HepG2 (cell line): ENCODE data around the gene ICAM3. TPM values are rescaled to one million over a fixed set of nuclear protein-coding genes. Genes with fewer than 3 reads are reported as not detected.

Source experiments
- KDM5B ChIP-seq: sonication (generic); formaldehyde crosslinking; IDR thresholded peaks from 2 replicates; pipeline ENCODE4 v1.4.0; 2020; ENCODE audit warnings: missing genetic modification reagents, mild to moderate bottlenecking, borderline replicate concordance
- MEIS2 ChIP-seq: sonication (generic); formaldehyde crosslinking; IDR thresholded peaks from 2 replicates; pipeline ENCODE4 v1.9.0; 2021; ENCODE audit warnings: mild to moderate bottlenecking, missing genetic modification reagents
- NRL ChIP-seq: sonication (generic); formaldehyde crosslinking; IDR thresholded peaks from 2 replicates; pipeline ENCODE4 v1.5.0; 2020; ENCODE audit warnings: missing genetic modification reagents, mild to moderate bottlenecking, moderate library complexity, borderline replicate concordance
- RAD51 ChIP-seq: fragments of 450-650 bp; IDR thresholded peaks from 2 replicates; pipeline ENCODE4 v1.6.1; 2016; ENCODE audit warnings: borderline replicate concordance
- SOX5 ChIP-seq: IDR thresholded peaks from 2 replicates; pipeline ENCODE4 v1.6.1; 2016; ENCODE audit warnings: borderline replicate concordance
- SP4 ChIP-seq: sonication (generic); formaldehyde crosslinking; IDR thresholded peaks from 2 replicates; pipeline ENCODE4 v1.8.1; 2023; ENCODE audit warnings: mild to moderate bottlenecking, missing genetic modification reagents
- ZBTB20 ChIP-seq: sonication (generic); formaldehyde crosslinking; IDR thresholded peaks from 2 replicates; pipeline ENCODE4 v1.8.1; 2023; ENCODE audit warnings: missing genetic modification reagents, low read depth, mild to moderate bottlenecking, borderline replicate concordance
- ZFP36L2 ChIP-seq: sonication (generic); formaldehyde crosslinking; IDR thresholded peaks from 2 replicates; pipeline ENCODE4 v1.4.0; 2020; ENCODE audit warnings: missing genetic modification reagents
- ZFYVE20 ChIP-seq: sonication (generic); formaldehyde crosslinking; IDR thresholded peaks from 2 replicates; pipeline ENCODE4 v1.8.0; 2023; ENCODE audit warnings: low read depth, mild to moderate bottlenecking, moderate library complexity, missing genetic modification reagents, borderline replicate concordance
- ZNF10 ChIP-seq: sonication (generic); formaldehyde crosslinking; IDR thresholded peaks from 2 replicates; pipeline ENCODE4 v1.4.0; 2020; ENCODE audit warnings: mild to moderate bottlenecking, low read depth, missing genetic modification reagents, borderline replicate concordance
- ZNF12 ChIP-seq: sonication (generic); formaldehyde crosslinking; IDR thresholded peaks from 2 replicates; pipeline ENCODE4 v1.5.0; 2020; ENCODE audit warnings: missing genetic modification reagents
- ZNF549 ChIP-seq: sonication (generic); formaldehyde crosslinking; IDR thresholded peaks from 2 replicates; pipeline ENCODE4 v1.5.0; 2020; ENCODE audit warnings: missing genetic modification reagents
- ZNF724P ChIP-seq: sonication (generic); formaldehyde crosslinking; IDR thresholded peaks from 2 replicates; pipeline ENCODE4 v1.8.0; 2022; ENCODE audit warnings: missing genetic modification reagents, borderline replicate concordance
- ZNF782 ChIP-seq: sonication (generic); formaldehyde crosslinking; IDR thresholded peaks from 2 replicates; pipeline ENCODE4 v1.4.0; 2020; ENCODE audit warnings: missing genetic modification reagents, mild to moderate bottlenecking, borderline replicate concordance
- ZNF891 ChIP-seq: sonication (generic); formaldehyde crosslinking; IDR thresholded peaks from 2 replicates; pipeline ENCODE4 v1.5.0; 2020; ENCODE audit warnings: mild to moderate bottlenecking, missing genetic modification reagents
- polyA plus RNA-seq, 8 experiments: library from polyadenylated mRNA; depleted of rRNA in 3 of 8; stranded (reverse) in 7 of 8; unstranded in 1 of 8; fragments of >200 nt; fragmentation: Illumina TruSeq in 4 of 8; extraction: Trizol in 4 of 8; gene quantifications; 2 replicates each; pipeline versions ENCODE4 v1.2.1 to v1.2.3, GENCODE V29; 2011 to 2016; ENCODE audit warnings: low read depth in 4 of 8, missing spikeins in 1 of 8, mixed read lengths in 1 of 8; ENCODE audit not compliant: insufficient read depth in 1 of 8
- total RNA-seq, 5 experiments: library from RNA; depleted of rRNA; stranded (reverse); fragments of >200 nt; fragmentation: Illumina TruSeq; extraction: Trizol; gene quantifications; 2 replicates each; pipeline ENCODE4 v1.2.3, GENCODE V29; 2016; ENCODE audit warnings: low read depth in 1 of 5
- TF ChIP-seq, protein P1 (sequence below): sonication (generic); formaldehyde crosslinking; IDR thresholded peaks from 2 replicates; pipeline ENCODE4 v1.4.0; 2020; ENCODE audit warnings: mild to moderate bottlenecking, missing genetic modification reagents, borderline replicate concordance
- TF ChIP-seq, protein P2 (sequence below): sonication (generic); formaldehyde crosslinking; conservative IDR thresholded peaks from 2 replicates; pipeline ENCODE4 v1.8.0; 2022; ENCODE audit warnings: mild to moderate bottlenecking, moderate library complexity, missing genetic modification reagents
- TF ChIP-seq, protein P3 (sequence below): sonication (generic); formaldehyde crosslinking; IDR thresholded peaks from 2 replicates; pipeline ENCODE4 v1.5.1; 2020; ENCODE audit warnings: missing genetic modification reagents, mild to moderate bottlenecking, borderline replicate concordance

Gene ICAM3
- total and polyA plus RNA-seq, 2 of the 13 experiments (the other 11 are each of a cell fraction or from before 2014, with no cell fraction given) = 14.1 to 21.0 TPM

DNA sequence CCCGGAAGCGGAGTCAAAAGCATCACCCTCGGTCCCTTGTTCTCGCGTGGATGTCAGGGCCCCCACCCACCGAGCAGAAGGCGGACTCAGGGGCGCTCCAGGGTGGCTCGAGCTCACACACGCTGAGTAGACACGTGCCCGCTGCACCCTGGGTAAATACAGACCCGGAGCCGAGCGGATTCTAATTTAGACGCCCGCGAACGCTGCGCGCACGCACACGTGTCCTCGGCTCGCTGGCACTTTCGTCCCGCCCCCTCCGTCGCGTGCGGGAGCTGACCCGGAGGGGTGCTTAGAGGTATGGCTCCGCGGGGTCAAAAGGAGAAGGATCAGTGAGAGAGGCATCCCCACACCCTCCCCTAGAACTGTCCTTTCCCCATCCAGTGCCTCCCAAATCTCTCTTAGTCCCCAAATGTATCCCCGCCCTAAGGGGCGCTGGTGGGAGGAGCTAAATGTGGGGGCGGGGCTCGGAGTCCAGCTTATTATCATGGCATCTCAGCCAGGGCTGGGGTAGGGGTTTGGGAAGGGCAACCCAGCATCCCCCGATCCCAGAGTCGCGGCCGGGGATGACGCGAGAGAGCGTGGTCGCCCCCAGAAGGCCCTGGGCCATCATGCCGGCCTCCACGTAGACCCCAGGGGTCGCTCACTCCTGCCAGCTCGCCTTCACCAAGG, 50.1 kb downstream of the ICAM3 start (continued):
- TF ChIP-seq, protein P1, sequence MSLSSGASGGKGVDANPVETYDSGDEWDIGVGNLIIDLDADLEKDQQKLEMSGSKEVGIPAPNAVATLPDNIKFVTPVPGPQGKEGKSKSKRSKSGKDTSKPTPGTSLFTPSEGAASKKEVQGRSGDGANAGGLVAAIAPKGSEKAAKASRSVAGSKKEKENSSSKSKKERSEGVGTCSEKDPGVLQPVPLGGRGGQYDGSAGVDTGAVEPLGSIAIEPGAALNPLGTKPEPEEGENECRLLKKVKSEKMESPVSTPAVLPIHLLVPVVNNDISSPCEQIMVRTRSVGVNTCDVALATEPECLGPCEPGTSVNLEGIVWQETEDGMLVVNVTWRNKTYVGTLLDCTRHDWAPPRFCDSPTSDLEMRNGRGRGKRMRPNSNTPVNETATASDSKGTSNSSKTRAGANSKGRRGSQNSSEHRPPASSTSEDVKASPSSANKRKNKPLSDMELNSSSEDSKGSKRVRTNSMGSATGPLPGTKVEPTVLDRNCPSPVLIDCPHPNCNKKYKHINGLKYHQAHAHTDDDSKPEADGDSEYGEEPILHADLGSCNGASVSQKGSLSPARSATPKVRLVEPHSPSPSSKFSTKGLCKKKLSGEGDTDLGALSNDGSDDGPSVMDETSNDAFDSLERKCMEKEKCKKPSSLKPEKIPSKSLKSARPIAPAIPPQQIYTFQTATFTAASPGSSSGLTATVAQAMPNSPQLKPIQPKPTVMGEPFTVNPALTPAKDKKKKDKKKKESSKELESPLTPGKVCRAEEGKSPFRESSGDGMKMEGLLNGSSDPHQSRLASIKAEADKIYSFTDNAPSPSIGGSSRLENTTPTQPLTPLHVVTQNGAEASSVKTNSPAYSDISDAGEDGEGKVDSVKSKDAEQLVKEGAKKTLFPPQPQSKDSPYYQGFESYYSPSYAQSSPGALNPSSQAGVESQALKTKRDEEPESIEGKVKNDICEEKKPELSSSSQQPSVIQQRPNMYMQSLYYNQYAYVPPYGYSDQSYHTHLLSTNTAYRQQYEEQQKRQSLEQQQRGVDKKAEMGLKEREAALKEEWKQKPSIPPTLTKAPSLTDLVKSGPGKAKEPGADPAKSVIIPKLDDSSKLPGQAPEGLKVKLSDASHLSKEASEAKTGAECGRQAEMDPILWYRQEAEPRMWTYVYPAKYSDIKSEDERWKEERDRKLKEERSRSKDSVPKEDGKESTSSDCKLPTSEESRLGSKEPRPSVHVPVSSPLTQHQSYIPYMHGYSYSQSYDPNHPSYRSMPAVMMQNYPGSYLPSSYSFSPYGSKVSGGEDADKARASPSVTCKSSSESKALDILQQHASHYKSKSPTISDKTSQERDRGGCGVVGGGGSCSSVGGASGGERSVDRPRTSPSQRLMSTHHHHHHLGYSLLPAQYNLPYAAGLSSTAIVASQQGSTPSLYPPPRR = peak; percentile 46; the same call in 1 of the 2 replicates
- TF ChIP-seq ZNF549 (CRISPR knock-in tag) (no peak), SOX5 (CRISPR knock-in tag) (no peak), ZNF10 (CRISPR knock-in tag) (no peak), ZFP36L2 (no peak), ZNF12 (CRISPR knock-in tag) (peak; percentile 35; the same call in 1 of the 2 replicates), ZNF891 (CRISPR knock-in tag) (peak; percentile 58), ZNF782 (CRISPR knock-in tag) (no peak; the same call in 1 of the 2 replicates), MEIS2 (CRISPR knock-in tag) (peak; percentile 73), RAD51 (no peak), ZFYVE20 (CRISPR knock-in tag) (no peak), NRL (CRISPR knock-in tag) (peak; percentile 89), ZBTB20 (CRISPR knock-in tag) (no peak), ZNF724P (CRISPR knock-in tag) (no peak), KDM5B (CRISPR knock-in tag) (peak; percentile 75; the same call in 1 of the 2 replicates), SP4 (CRISPR knock-in tag) (0 out of 2 replicates have a peak, but pooled peaks have one; percentile 29)
- TF ChIP-seq, protein P2, sequence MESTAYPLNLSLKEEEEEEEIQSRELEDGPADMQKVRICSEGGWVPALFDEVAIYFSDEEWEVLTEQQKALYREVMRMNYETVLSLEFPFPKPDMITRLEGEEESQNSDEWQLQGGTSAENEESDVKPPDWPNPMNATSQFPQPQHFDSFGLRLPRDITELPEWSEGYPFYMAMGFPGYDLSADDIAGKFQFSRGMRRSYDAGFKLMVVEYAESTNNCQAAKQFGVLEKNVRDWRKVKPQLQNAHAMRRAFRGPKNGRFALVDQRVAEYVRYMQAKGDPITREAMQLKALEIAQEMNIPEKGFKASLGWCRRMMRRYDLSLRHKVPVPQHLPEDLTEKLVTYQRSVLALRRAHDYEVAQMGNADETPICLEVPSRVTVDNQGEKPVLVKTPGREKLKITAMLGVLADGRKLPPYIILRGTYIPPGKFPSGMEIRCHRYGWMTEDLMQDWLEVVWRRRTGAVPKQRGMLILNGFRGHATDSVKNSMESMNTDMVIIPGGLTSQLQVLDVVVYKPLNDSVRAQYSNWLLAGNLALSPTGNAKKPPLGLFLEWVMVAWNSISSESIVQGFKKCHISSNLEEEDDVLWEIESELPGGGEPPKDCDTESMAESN (CRISPR knock-in tag) = 0 out of 2 replicates have a peak, but pooled peaks have one; percentile 32
- TF ChIP-seq, protein P3, sequence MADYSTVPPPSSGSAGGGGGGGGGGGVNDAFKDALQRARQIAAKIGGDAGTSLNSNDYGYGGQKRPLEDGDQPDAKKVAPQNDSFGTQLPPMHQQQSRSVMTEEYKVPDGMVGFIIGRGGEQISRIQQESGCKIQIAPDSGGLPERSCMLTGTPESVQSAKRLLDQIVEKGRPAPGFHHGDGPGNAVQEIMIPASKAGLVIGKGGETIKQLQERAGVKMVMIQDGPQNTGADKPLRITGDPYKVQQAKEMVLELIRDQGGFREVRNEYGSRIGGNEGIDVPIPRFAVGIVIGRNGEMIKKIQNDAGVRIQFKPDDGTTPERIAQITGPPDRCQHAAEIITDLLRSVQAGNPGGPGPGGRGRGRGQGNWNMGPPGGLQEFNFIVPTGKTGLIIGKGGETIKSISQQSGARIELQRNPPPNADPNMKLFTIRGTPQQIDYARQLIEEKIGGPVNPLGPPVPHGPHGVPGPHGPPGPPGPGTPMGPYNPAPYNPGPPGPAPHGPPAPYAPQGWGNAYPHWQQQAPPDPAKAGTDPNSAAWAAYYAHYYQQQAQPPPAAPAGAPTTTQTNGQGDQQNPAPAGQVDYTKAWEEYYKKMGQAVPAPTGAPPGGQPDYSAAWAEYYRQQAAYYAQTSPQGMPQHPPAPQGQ (CRISPR knock-in tag) = no peak
